ENCODE data around the gene CHM.

Gene CHM

DNA sequence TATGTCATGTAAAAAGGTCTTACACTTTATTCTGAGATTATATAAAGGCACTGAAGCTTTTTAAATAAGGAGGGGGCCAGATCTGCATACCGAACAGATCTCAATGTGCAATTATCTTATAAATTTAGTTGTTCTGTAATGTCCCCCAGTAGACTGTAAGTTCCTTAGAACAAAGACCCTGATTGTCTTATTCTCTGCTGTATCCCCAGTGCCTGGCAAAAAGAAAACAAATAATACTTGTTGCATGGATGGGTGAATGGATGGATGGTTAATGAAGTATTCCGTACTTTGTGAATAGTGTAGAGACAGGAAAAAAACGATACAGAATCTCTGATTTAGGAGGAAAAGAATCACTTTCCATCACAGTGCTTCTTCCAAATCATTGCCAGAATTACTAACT is 141.5 kb downstream of the CHM start:
- Histone ChIP-seq H3K4me3 (ENCODE audit: insufficient read length, low read depth) (no peak overlapping the region), H3K36me3 (ENCODE audit: insufficient read depth, insufficient read length, low read length) (no peaks in the 10 kb centered on the region), H3K27me3 (ENCODE audit: insufficient read depth, insufficient read length) (no peaks in the 10 kb centered on the region), H3K4me1 (ENCODE audit: insufficient read depth, insufficient read length) (no peaks in the 10 kb centered on the region), H3K9me3 (ENCODE audit: insufficient read depth, low read length) (no peaks in the 10 kb centered on the region), H3K9ac (ENCODE audit: insufficient read length, low read depth) (no peak overlapping the region)
- DNase-seq (ENCODE audit: low read depth, low spot score), result no peak
- no peak for TF ChIP-seq ZNF274 (IDR thresholded peaks at IDR 0.05; ENCODE audit: low read depth, low read length)
- no peak for TF ChIP-seq SUZ12 (IDR thresholded peaks at IDR 0.05; ENCODE audit: extremely low read depth, insufficient read depth, insufficient read length)
- no peak for TF ChIP-seq YY1 (IDR thresholded peaks at IDR 0.05; ENCODE audit: insufficient read depth, insufficient read length)

- no peaks in the 10 kb centered on the region for H3K4me1 ChIP-seq (ENCODE audit: insufficient read depth, insufficient read length)
- no peaks in the 10 kb centered on the region for H3K9me3 ChIP-seq (ENCODE audit: insufficient read depth, low read length)
- no peak for DNase-seq (ENCODE audit: low read depth, low spot score)
- no peaks in the 10 kb centered on the region for H3K36me3 ChIP-seq (ENCODE audit: insufficient read depth, insufficient read length, low read length)
- no peak overlapping the region for H3K4me3 ChIP-seq (ENCODE audit: insufficient read length, low read depth)
- no peak overlapping the region for H3K9ac ChIP-seq (ENCODE audit: insufficient read length, low read depth)
- TF ChIP-seq ZNF274 (IDR thresholded peaks at IDR 0.05; ENCODE audit: low read depth, low read length), result no peak
- TF ChIP-seq SUZ12 (IDR thresholded peaks at IDR 0.05; ENCODE audit: extremely low read depth, insufficient read depth, insufficient read length), result no peak
- TF ChIP-seq YY1 (IDR thresholded peaks at IDR 0.05; ENCODE audit: insufficient read depth, insufficient read length), result no peak
- H3K27me3 ChIP-seq (ENCODE audit: insufficient read depth, insufficient read length), result no peaks in the 10 kb centered on the region
Measured at GRCh38 chrX:85903692-85904471, 143.5 kb downstream of the CHM start.

DNA sequence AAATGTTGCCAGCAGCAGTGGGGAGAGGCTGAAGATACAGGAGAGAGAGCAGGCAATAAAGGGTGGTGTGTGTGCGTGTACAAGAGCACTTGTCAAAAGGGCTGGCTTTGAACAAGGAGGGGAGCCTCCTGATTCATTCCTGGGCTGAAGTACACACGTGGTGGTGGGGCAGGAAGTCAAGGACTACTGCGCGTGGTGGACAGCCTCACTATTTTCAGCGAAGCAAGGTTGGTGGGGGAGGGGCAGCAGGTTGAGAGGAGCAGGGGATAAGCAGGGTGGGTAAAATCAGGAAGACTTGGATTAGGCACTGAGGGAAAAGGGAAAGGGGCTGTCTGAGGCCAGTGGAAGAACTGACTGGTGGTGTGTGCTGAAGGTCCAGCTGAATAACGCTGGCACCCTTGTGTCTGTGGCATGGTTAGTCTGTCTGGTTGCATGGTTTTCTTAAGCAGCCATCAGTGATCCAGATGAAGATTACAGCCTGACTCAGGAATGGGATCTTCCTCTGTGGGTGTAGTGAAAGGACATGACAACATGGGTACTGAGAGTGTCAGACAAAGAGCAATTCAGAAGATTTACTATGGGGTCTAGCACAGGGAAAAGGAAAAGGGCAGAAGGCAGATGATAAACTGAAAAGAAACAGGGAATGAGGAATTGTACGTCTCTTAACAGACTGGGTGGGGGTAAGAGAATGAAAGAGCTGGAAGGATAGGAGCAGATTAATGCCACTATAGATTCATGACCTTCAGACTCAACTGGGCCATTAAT is 149.8 kb downstream of the CHM start:
- no peak for DNase-seq (ENCODE audit: low read depth, low spot score)
- TF ChIP-seq ZNF274 (IDR thresholded peaks at IDR 0.05; ENCODE audit: low read depth, low read length) (no peak), YY1 (IDR thresholded peaks at IDR 0.05; ENCODE audit: insufficient read depth, insufficient read length) (no peak), SUZ12 (IDR thresholded peaks at IDR 0.05; ENCODE audit: extremely low read depth, insufficient read depth, insufficient read length) (no peak)
- H3K36me3 ChIP-seq (ENCODE audit: insufficient read depth, insufficient read length, low read length), result peaks cover 12% of the 10 kb centered on the region
- no peaks in the 10 kb centered on the region for H3K9me3 ChIP-seq (ENCODE audit: insufficient read depth, low read length)
- no peak overlapping the region for H3K9ac ChIP-seq (ENCODE audit: insufficient read length, low read depth)
- no peaks in the 10 kb centered on the region for H3K4me1 ChIP-seq (ENCODE audit: insufficient read depth, insufficient read length)
- no peak overlapping the region for H3K4me3 ChIP-seq (ENCODE audit: insufficient read length, low read depth)
- H3K27me3 ChIP-seq (ENCODE audit: insufficient read depth, insufficient read length), result no peaks in the 10 kb centered on the region

GRCh38 chrX:85882601-85883000 is 164.8 kb downstream of the CHM start:
- Histone ChIP-seq H3K4me1 (ENCODE audit: insufficient read depth, insufficient read length) (no peaks in the 10 kb centered on the region), H3K36me3 (ENCODE audit: insufficient read depth, insufficient read length, low read length) (no peaks in the 10 kb centered on the region), H3K9me3 (ENCODE audit: insufficient read depth, low read length) (peaks cover 7% of the 10 kb centered on the region; the same call in 1 of the 2 replicates), H3K9ac (ENCODE audit: insufficient read length, low read depth) (no peak overlapping the region), H3K27me3 (ENCODE audit: insufficient read depth, insufficient read length) (no peaks in the 10 kb centered on the region), H3K4me3 (ENCODE audit: insufficient read length, low read depth) (no peak overlapping the region)
- TF ChIP-seq ZNF274 (IDR thresholded peaks at IDR 0.05; ENCODE audit: low read depth, low read length), result no peak
- no peak for TF ChIP-seq YY1 (IDR thresholded peaks at IDR 0.05; ENCODE audit: insufficient read depth, insufficient read length)
- no peak for TF ChIP-seq SUZ12 (IDR thresholded peaks at IDR 0.05; ENCODE audit: extremely low read depth, insufficient read depth, insufficient read length)
- no peak for DNase-seq (ENCODE audit: low read depth, low spot score)

DNA sequence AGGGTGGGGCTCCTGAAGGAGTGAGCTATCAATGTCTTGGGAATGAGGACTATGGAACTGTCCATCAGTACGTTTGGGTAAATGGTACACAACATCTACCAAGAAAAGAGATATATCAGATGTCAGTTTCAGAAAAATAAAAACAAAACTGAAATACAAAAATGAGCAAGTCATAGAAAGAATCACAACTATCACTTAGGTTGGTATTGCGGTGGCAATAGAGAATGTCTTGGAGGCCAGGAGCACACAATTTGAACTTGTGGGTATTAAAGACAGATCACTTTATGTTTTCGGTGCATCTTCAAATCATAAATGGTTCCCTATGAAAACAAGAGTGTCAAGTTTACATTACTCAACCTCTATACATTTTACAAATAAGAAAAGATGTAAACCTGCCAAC is 176.8 kb downstream of the CHM start:
- Histone ChIP-seq H3K9ac (ENCODE audit: insufficient read length, low read depth) (no peak overlapping the region), H3K27me3 (ENCODE audit: insufficient read depth, insufficient read length) (no peaks in the 10 kb centered on the region), H3K4me3 (ENCODE audit: insufficient read length, low read depth) (no peak overlapping the region), H3K4me1 (ENCODE audit: insufficient read depth, insufficient read length) (no peaks in the 10 kb centered on the region), H3K9me3 (ENCODE audit: insufficient read depth, low read length) (peaks cover 3% of the 10 kb centered on the region; the same call in 1 of the 2 replicates), H3K36me3 (ENCODE audit: insufficient read depth, insufficient read length, low read length) (peaks cover 8% of the 10 kb centered on the region)
- DNase-seq (ENCODE audit: low read depth, low spot score), result no peak
- TF ChIP-seq ZNF274 (IDR thresholded peaks at IDR 0.05; ENCODE audit: low read depth, low read length), result no peak
- TF ChIP-seq SUZ12 (IDR thresholded peaks at IDR 0.05; ENCODE audit: extremely low read depth, insufficient read depth, insufficient read length), result no peak
- no peak for TF ChIP-seq YY1 (IDR thresholded peaks at IDR 0.05; ENCODE audit: insufficient read depth, insufficient read length)

- H3K27me3 ChIP-seq (ENCODE audit: insufficient read depth, insufficient read length), result no peaks in the 10 kb centered on the region
- no peak overlapping the region for H3K4me3 ChIP-seq (ENCODE audit: insufficient read length, low read depth)
- H3K4me1 ChIP-seq (ENCODE audit: insufficient read depth, insufficient read length), result no peaks in the 10 kb centered on the region
- peaks cover 16% of the 10 kb centered on the region for H3K36me3 ChIP-seq (ENCODE audit: insufficient read depth, insufficient read length, low read length)
- H3K9ac ChIP-seq (ENCODE audit: insufficient read length, low read depth), result no peak overlapping the region
- no peak for DNase-seq (ENCODE audit: low read depth, low spot score)
- H3K9me3 ChIP-seq (ENCODE audit: insufficient read depth, low read length), result peaks cover 3% of the 10 kb centered on the region; the same call in 1 of the 2 replicates
- TF ChIP-seq SUZ12 (IDR thresholded peaks at IDR 0.05; ENCODE audit: extremely low read depth, insufficient read depth, insufficient read length), result no peak
- TF ChIP-seq YY1 (IDR thresholded peaks at IDR 0.05; ENCODE audit: insufficient read depth, insufficient read length), result no peak
- TF ChIP-seq ZNF274 (IDR thresholded peaks at IDR 0.05; ENCODE audit: low read depth, low read length), result no peak
Measured at GRCh38 chrX:85865324-85865723, 182.0 kb downstream of the CHM start.

GRCh38 chrX:85859426-85859825 is 187.9 kb downstream of the CHM start:
- no peak for TF ChIP-seq ZNF274 (IDR thresholded peaks at IDR 0.05; ENCODE audit: low read depth, low read length)
- TF ChIP-seq SUZ12 (IDR thresholded peaks at IDR 0.05; ENCODE audit: extremely low read depth, insufficient read depth, insufficient read length), result no peak
- no peak for TF ChIP-seq YY1 (IDR thresholded peaks at IDR 0.05; ENCODE audit: insufficient read depth, insufficient read length)
- no peak overlapping the region for H3K9ac ChIP-seq (ENCODE audit: insufficient read length, low read depth)
- DNase-seq (ENCODE audit: low read depth, low spot score), result no peak
- H3K36me3 ChIP-seq (ENCODE audit: insufficient read depth, insufficient read length, low read length), result peaks cover 7% of the 10 kb centered on the region
- H3K4me1 ChIP-seq (ENCODE audit: insufficient read depth, insufficient read length), result no peaks in the 10 kb centered on the region
- H3K4me3 ChIP-seq (ENCODE audit: insufficient read length, low read depth), result no peak overlapping the region
- no peaks in the 10 kb centered on the region for H3K9me3 ChIP-seq (ENCODE audit: insufficient read depth, low read length)
- no peaks in the 10 kb centered on the region for H3K27me3 ChIP-seq (ENCODE audit: insufficient read depth, insufficient read length)
